H1 (cell line): ENCODE data around the gene NCR2.
A peak's percentile ranks its signal among the peaks of the same experiment; 100 is the strongest.

Experiments
- BRCA1 ChIP-seq: IDR thresholded peaks from 2 replicates; pipeline ENCODE4 v1.6.1; 2012; ENCODE audit warnings: low read depth, low read length, improper control_type of control experiment
- EP300 ChIP-seq, 2 experiments: IDR thresholded peaks; 1 replicate in 1 of 2; 2 replicates in 1 of 2; pipeline ENCODE4 v1.6.1; 2011 to 2012; ENCODE audit warnings: low read depth in 2 of 2, low read length in 2 of 2, mild to moderate bottlenecking in 2 of 2, borderline replicate concordance in 1 of 2, inconsistent platforms in 1 of 2, moderate library complexity in 1 of 2
- EZH2 ChIP-seq: fragments of 200-600 bp; sonication (generic); IDR thresholded peaks from 2 replicates; pipeline ENCODE4 v1.7.1; 2012; ENCODE audit warnings: low read depth, mild to moderate bottlenecking, moderate library complexity, low read length, inconsistent platforms; ENCODE audit not compliant: severe bottlenecking
- GABPA ChIP-seq: IDR thresholded peaks from 2 replicates; pipeline ENCODE4 v1.6.1; 2011; ENCODE audit warnings: mild to moderate bottlenecking, low read length, moderate library complexity, borderline replicate concordance; ENCODE audit not compliant: insufficient read depth
- GTF2F1 ChIP-seq: IDR thresholded peaks from 2 replicates; pipeline ENCODE4 v1.6.1; 2012; ENCODE audit warnings: low read depth, low read length, improper control_type of control experiment, borderline replicate concordance
- POLR2A ChIP-seq, 2 experiments: IDR thresholded peaks; 1 replicate in 1 of 2; 2 replicates in 1 of 2; pipeline ENCODE4 v1.6.1; 2011; ENCODE audit warnings: low read depth in 2 of 2, low read length in 2 of 2, mild to moderate bottlenecking in 2 of 2; ENCODE audit errors: control extremely low read depth in 1 of 2
- POLR2AphosphoS5 ChIP-seq: IDR thresholded peaks from 2 replicates; pipeline ENCODE4 v1.6.1; 2011; ENCODE audit warnings: low read depth, low read length
- SIX5 ChIP-seq: IDR thresholded peaks from 2 replicates; pipeline ENCODE4 v1.6.1; 2011; ENCODE audit warnings: mild to moderate bottlenecking, low read depth, low read length
- SP1 ChIP-seq: IDR thresholded peaks from 2 replicates; pipeline ENCODE4 v1.6.1; 2011; ENCODE audit warnings: low read depth, low read length
- SUZ12 ChIP-seq: fragments of 200-600 bp; sonication (generic); IDR thresholded peaks from 2 replicates; pipeline ENCODE4 v1.6.1; 2012; ENCODE audit warnings: mild to moderate bottlenecking, inconsistent platforms, low read length, moderate library complexity, mixed read lengths
- TAF1 ChIP-seq: IDR thresholded peaks from 2 replicates; pipeline ENCODE4 v1.6.1; 2011; ENCODE audit warnings: mild to moderate bottlenecking, low read depth, low read length
- YY1 ChIP-seq: IDR thresholded peaks from 2 replicates; pipeline ENCODE4 v1.6.1; 2011; ENCODE audit warnings: low read depth, mild to moderate bottlenecking, low read length
- TF ChIP-seq, protein P1 (sequence below), 3 experiments: IDR thresholded peaks; 1 replicate in 2 of 3; 2 replicates in 1 of 3; pipeline versions ENCODE4 v1.5.1 to v1.6.1; 2011; ENCODE audit warnings: low read length in 3 of 3, mild to moderate bottlenecking in 3 of 3, inconsistent platforms in 2 of 3, low read depth in 1 of 3, moderate library complexity in 1 of 3; ENCODE audit not compliant: insufficient read depth in 1 of 3; ENCODE audit errors: control extremely low read depth in 1 of 3
- TF ChIP-seq, protein P2 (sequence below): IDR thresholded peaks from 2 replicates; pipeline ENCODE4 v1.6.1; 2012; ENCODE audit warnings: inconsistent platforms

DNA sequence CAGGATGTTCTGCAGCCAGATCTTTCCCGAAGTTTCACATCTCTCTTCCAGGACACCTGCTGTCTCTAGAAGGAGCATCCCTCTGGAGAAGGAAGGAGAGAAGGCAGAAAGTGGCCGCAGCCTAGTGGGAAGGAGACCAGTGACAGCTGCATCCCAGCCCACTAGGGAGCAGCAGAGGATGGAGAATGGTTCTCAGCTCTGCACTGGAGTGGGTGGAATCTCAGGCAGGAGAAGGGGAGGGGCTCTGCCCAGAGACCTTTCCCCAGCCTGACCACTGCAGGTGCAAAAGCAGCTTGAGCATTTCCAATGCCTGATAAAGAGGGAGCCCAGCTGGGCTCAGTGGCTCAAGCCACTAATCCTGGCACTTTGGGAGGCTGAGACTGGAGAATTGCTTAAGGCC is 32.3 kb downstream of the NCR2 start:
- TF ChIP-seq POLR2AphosphoS5 (no peak), SIX5 (no peak), GTF2F1 (no peak), YY1 (0 out of 2 replicates have a peak, but pooled peaks have one; percentile 42), EZH2 (no peak), POLR2A (IDR thresholded peaks at IDR 0.05; ENCODE audit: control extremely low read depth in 1 of 2, low read depth in 2 of 2, low read length in 2 of 2) (no peak), GABPA (no peak), SP1 (no peak), TAF1 (no peak), BRCA1 (no peak), SUZ12 (no peak), EP300 (IDR thresholded peaks at IDR 0.05; ENCODE audit: borderline replicate concordance in 1 of 2, low read depth in 2 of 2, low read length in 2 of 2) (no peak)
- TF ChIP-seq, protein P1, sequence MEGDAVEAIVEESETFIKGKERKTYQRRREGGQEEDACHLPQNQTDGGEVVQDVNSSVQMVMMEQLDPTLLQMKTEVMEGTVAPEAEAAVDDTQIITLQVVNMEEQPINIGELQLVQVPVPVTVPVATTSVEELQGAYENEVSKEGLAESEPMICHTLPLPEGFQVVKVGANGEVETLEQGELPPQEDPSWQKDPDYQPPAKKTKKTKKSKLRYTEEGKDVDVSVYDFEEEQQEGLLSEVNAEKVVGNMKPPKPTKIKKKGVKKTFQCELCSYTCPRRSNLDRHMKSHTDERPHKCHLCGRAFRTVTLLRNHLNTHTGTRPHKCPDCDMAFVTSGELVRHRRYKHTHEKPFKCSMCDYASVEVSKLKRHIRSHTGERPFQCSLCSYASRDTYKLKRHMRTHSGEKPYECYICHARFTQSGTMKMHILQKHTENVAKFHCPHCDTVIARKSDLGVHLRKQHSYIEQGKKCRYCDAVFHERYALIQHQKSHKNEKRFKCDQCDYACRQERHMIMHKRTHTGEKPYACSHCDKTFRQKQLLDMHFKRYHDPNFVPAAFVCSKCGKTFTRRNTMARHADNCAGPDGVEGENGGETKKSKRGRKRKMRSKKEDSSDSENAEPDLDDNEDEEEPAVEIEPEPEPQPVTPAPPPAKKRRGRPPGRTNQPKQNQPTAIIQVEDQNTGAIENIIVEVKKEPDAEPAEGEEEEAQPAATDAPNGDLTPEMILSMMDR (IDR thresholded peaks at IDR 0.05; ENCODE audit: control extremely low read depth in 1 of 3, insufficient read depth in 1 of 3, low read depth in 1 of 3, low read length in 3 of 3): peak in 2 of 3 experiments; percentile 97; a peak in 3 of 4 replicates
- TF ChIP-seq, protein P2, sequence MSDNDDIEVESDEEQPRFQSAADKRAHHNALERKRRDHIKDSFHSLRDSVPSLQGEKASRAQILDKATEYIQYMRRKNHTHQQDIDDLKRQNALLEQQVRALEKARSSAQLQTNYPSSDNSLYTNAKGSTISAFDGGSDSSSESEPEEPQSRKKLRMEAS: no peak
